Suprapubic skin (tissue), 4 donors: ENCODE results near the gene DNAJC4.

Source experiments
- POLR2A ChIP-seq, 2 donors: fragments of 450-650 bp; IDR thresholded peaks; one replicate each; pipeline ENCODE4 v1.6.1; 2017; ENCODE audit warnings: antibody characterized with exemption in 2 of 2, mild to moderate bottlenecking in 2 of 2, moderate library complexity in 2 of 2
- POLR2AphosphoS5 ChIP-seq, 3 donors: sonication (generic); formaldehyde crosslinking; IDR thresholded peaks; one replicate each; pipeline ENCODE4 v1.6.1; 2017; ENCODE audit warnings: antibody characterized with exemption in 3 of 3
- TF ChIP-seq, protein P1 (sequence below), 2 donors: fragments of 200-600 bp in 1 of 2; fragments of 450-650 bp in 1 of 2; sonication (generic) in 1 of 2; IDR thresholded peaks; one replicate each; pipeline ENCODE4 v1.5.1; 2016 to 2019; ENCODE audit warnings: antibody characterized with exemption in 2 of 2, mild to moderate bottlenecking in 1 of 2, moderate library complexity in 1 of 2

DNA sequence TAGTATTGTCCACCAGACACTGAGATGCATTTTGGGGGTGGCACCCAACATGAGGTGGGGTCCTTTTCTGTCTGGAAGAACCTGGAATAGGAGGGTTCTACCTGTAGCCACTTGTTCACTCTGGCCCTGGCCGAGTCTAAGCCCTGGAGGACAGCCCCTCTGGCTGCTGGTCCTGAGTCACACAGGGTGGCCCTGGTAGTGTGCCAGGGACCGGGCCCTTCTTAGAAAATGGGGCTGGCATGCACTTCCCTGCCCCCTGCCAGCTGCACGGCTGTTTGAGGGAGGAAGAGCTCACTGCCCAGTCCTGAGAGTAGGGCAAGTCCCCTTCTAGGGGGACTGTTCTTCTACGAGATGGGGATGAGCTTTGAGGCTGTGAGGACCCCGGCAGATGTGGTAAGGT is 23.1 kb downstream of the DNAJC4 start:
- TF ChIP-seq, protein P1, sequence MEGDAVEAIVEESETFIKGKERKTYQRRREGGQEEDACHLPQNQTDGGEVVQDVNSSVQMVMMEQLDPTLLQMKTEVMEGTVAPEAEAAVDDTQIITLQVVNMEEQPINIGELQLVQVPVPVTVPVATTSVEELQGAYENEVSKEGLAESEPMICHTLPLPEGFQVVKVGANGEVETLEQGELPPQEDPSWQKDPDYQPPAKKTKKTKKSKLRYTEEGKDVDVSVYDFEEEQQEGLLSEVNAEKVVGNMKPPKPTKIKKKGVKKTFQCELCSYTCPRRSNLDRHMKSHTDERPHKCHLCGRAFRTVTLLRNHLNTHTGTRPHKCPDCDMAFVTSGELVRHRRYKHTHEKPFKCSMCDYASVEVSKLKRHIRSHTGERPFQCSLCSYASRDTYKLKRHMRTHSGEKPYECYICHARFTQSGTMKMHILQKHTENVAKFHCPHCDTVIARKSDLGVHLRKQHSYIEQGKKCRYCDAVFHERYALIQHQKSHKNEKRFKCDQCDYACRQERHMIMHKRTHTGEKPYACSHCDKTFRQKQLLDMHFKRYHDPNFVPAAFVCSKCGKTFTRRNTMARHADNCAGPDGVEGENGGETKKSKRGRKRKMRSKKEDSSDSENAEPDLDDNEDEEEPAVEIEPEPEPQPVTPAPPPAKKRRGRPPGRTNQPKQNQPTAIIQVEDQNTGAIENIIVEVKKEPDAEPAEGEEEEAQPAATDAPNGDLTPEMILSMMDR (IDR thresholded peaks at IDR 0.05) = no peak
- TF ChIP-seq POLR2A (IDR thresholded peaks at IDR 0.05) (no peak), POLR2AphosphoS5 (IDR thresholded peaks at IDR 0.05) (no peak)
